Bronchial epithelial cell (primary cell): ENCODE data around the gene CD180. TPM values are rescaled to one million over a fixed set of nuclear protein-coding genes. Genes with fewer than 3 reads are reported as not detected.

Experiments
- DNase-seq: peaks from one replicate; pipeline ENCODE4 v3.0.0-alpha.2; 2010; ENCODE audit warnings: low read depth
- FAIRE-seq: peaks from 2 replicates; lab custom pipeline; 2011; peaks lifted over from hg19 to GRCh38; lab: Jason Lieb, UNC
- H3K27me3 ChIP-seq: 2 replicates; pipeline ENCODE4 v1.5.1; 2011; ENCODE audit warnings: low read length; ENCODE audit not compliant: control insufficient read depth, insufficient read depth
- H3K36me3 ChIP-seq: 2 replicates; pipeline ENCODE4 v1.5.1; 2011; ENCODE audit warnings: low read length; ENCODE audit not compliant: control insufficient read depth, insufficient read depth
- H3K4me3 ChIP-seq: 2 replicates; pipeline ENCODE4 v1.5.1; 2011; ENCODE audit warnings: mild to moderate bottlenecking, low read depth, low read length, control low read depth
- total RNA-seq: library from RNA; depleted of rRNA; stranded (reverse); fragments of >200 nt; gene quantifications from 2 replicates; pipeline ENCODE4 v1.2.1, GENCODE V29; 2014
- TF ChIP-seq, protein P1 (sequence below): IDR thresholded peaks from 2 replicates; pipeline ENCODE4 v1.5.1; 2011; ENCODE audit warnings: mild to moderate bottlenecking, moderate library complexity, low read length, control low read depth, inconsistent platforms; ENCODE audit not compliant: insufficient read depth, severe bottlenecking

The CD180 gene
- total RNA-seq, 1 donor from 2014 or later = not detected

DNA sequence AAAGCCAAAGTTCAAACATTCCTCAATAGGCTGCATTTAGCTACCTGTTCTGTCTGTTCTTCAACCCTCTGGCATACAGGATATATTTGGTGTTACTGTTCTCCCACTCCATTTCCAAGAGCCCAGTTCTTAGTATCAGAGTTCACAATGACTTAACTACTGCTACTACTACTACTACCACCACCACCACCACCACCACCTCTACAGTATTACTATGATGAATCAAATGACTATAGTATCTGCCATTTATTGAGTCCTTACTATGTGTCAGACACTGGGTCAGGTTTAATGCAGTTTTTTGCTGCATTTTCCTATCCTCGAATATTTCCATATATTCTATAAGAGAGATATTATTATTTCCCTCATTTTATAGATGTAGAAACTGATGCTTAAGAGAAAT lies 937 bp upstream of the CD180 start:
- TF ChIP-seq, protein P1, sequence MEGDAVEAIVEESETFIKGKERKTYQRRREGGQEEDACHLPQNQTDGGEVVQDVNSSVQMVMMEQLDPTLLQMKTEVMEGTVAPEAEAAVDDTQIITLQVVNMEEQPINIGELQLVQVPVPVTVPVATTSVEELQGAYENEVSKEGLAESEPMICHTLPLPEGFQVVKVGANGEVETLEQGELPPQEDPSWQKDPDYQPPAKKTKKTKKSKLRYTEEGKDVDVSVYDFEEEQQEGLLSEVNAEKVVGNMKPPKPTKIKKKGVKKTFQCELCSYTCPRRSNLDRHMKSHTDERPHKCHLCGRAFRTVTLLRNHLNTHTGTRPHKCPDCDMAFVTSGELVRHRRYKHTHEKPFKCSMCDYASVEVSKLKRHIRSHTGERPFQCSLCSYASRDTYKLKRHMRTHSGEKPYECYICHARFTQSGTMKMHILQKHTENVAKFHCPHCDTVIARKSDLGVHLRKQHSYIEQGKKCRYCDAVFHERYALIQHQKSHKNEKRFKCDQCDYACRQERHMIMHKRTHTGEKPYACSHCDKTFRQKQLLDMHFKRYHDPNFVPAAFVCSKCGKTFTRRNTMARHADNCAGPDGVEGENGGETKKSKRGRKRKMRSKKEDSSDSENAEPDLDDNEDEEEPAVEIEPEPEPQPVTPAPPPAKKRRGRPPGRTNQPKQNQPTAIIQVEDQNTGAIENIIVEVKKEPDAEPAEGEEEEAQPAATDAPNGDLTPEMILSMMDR = no peak
- DNase-seq = no peak
- no peak for FAIRE-seq
- H3K36me3 ChIP-seq = no peaks in the 10 kb centered on the region
- H3K27me3 ChIP-seq = no peaks in the 10 kb centered on the region
- no peak overlapping the region for H3K4me3 ChIP-seq

DNA sequence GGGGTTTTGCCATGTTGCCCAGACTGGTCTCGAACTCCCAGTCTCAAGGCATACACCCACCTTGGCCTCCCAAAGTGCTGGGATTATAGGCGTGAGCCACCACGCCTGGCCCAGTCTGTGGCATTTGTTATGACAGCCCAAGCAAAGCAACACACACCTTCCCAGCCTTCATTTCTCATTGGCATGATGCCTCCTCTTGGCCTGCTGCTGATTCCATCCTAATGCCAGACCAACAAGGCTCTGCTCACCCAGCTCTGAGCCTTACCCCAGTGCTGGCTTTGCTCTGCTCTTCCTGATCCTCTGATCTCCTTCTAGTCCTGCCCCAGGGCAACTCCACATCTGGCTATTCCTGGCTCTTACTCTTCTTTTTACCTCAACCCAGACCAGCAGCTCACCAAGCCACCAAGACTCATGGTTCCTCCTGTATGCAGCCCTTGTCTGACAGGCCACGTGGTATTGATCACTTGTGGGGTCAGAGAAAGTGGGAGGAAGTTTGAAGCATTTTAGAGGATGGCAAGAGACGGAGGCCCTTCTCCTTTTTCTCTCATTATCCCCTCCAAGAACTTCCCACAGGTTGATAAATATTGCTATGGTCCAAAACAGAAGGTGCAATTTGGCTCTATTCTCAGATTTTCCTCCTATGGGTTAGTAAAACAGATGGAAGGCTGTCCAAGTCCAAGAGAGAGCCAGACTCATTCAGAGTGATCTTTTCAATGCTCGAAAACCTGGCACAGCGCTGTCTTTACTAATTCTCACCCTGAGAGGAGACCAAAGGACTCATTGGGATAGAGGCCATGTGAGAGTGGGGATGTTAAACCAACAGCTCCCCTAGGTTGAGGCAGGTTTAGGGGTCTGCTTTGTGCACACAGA lies 958 bp downstream of the CD180 start:
- H3K27me3 ChIP-seq = no peaks in the 10 kb centered on the region
- no peak for DNase-seq
- no peak overlapping the region for H3K4me3 ChIP-seq
- FAIRE-seq = no peak
- H3K36me3 ChIP-seq = no peaks in the 10 kb centered on the region
- TF ChIP-seq, protein P1 = no peak

GRCh38 chr5:67194166-67194565 lies 2.4 kb downstream of the CD180 start:
- H3K4me3 ChIP-seq = no peak overlapping the region
- DNase-seq = no peak
- FAIRE-seq = no peak
- no peaks in the 10 kb centered on the region for H3K27me3 ChIP-seq
- H3K36me3 ChIP-seq = no peaks in the 10 kb centered on the region
- TF ChIP-seq, protein P1 = no peak

- TF ChIP-seq, protein P1 = no peak
- DNase-seq (no peak), FAIRE-seq (no peak)
- Histone ChIP-seq H3K36me3 (no peaks in the 10 kb centered on the region), H3K27me3 (no peaks in the 10 kb centered on the region), H3K4me3 (no peak overlapping the region)
Measured at GRCh38 chr5:67193439-67193807, 3.2 kb downstream of the CD180 start.

DNA sequence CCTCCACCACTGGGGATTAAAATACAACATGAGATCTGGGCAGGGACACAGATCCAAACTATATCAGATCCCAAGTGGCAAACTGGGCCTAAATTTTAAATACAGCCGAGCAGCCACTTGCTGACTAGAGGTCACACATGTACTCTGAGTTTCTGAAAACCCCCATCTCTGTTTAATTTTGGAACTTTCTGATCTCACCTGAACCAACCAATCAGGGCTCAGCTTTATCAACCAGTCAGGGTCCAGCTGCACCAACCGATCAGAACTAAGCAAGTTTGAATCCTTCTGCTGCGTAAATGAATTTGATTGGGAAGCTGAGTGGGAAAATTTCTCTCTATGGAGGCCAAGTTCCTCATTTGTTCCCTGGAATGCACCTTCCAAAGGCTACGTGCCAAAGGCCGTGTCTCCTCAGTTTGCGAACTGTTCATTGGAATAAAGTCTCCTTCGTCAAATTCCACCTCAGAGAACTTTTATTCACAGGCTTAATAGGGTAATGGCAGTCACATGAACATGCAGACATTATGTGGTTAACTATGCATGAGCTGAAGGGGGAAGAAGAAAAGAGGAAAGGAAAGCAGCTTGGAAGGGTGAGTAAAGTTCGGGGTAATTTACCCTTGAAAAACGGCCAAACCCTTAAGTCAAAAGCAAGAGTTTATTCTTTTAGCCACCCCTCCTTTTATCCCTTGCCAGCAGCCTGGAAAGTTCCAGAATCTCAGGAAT lies 3.7 kb downstream of the CD180 start:
- H3K4me3 ChIP-seq = no peak overlapping the region
- DNase-seq = no peak
- no peaks in the 10 kb centered on the region for H3K36me3 ChIP-seq
- no peak for FAIRE-seq
- H3K27me3 ChIP-seq = no peaks in the 10 kb centered on the region
- TF ChIP-seq, protein P1 = no peak
